Parathyroid adenoma (tissue), 2 donors: ENCODE data around the gene EN2.

Experiments used
- H2AFZ ChIP-seq: fragments of 300-600 bp; sonication (generic); one replicate; pipeline ENCODE4 v1.7.0; 2017; ENCODE audit warnings: antibody characterized with exemption, mild to moderate bottlenecking
- H3K27ac ChIP-seq: fragments of 300-600 bp; sonication (generic); one replicate; pipeline ENCODE4 v1.7.0; 2017
- H3K27me3 ChIP-seq: fragments of 300-600 bp; sonication (generic); one replicate; pipeline ENCODE4 v1.7.0; 2017; ENCODE audit warnings: low read length; ENCODE audit not compliant: control insufficient read depth, insufficient read depth
- H3K36me3 ChIP-seq: fragments of 300-600 bp; sonication (generic); one replicate; pipeline ENCODE4 v1.7.0; 2017; ENCODE audit warnings: low read length; ENCODE audit not compliant: control insufficient read depth, insufficient read depth
- H3K4me1 ChIP-seq: fragments of 300-600 bp; sonication (generic); one replicate; pipeline ENCODE4 v1.7.0; 2017; ENCODE audit warnings: control low read depth
- H3K4me2 ChIP-seq: fragments of 300-600 bp; sonication (generic); one replicate; pipeline ENCODE4 v1.7.0; 2017; ENCODE audit warnings: low read length
- H3K4me3 ChIP-seq: fragments of 300-600 bp; sonication (generic); one replicate; pipeline ENCODE4 v1.7.0; 2017; ENCODE audit warnings: low read depth, low read length
- H3K79me2 ChIP-seq: fragments of 300-600 bp; sonication (generic); one replicate; pipeline ENCODE4 v1.7.0; 2017; ENCODE audit warnings: control low read depth
- H3K9ac ChIP-seq: fragments of 300-600 bp; sonication (generic); one replicate; pipeline ENCODE4 v1.7.0; 2017; ENCODE audit warnings: mild to moderate bottlenecking
- H3K9me3 ChIP-seq: fragments of 300-600 bp; sonication (generic); one replicate; pipeline ENCODE4 v1.7.0; 2017; ENCODE audit warnings: low read length; ENCODE audit not compliant: control insufficient read depth
- TF ChIP-seq, protein P1 (sequence below): fragments of 300-600 bp; sonication (generic); IDR thresholded peaks from one replicate; pipeline ENCODE4 v1.7.0; 2017; ENCODE audit warnings: antibody characterized with exemption, mild to moderate bottlenecking
- donor health status: primary hyperparathyroidism.

EN2 gene

DNA sequence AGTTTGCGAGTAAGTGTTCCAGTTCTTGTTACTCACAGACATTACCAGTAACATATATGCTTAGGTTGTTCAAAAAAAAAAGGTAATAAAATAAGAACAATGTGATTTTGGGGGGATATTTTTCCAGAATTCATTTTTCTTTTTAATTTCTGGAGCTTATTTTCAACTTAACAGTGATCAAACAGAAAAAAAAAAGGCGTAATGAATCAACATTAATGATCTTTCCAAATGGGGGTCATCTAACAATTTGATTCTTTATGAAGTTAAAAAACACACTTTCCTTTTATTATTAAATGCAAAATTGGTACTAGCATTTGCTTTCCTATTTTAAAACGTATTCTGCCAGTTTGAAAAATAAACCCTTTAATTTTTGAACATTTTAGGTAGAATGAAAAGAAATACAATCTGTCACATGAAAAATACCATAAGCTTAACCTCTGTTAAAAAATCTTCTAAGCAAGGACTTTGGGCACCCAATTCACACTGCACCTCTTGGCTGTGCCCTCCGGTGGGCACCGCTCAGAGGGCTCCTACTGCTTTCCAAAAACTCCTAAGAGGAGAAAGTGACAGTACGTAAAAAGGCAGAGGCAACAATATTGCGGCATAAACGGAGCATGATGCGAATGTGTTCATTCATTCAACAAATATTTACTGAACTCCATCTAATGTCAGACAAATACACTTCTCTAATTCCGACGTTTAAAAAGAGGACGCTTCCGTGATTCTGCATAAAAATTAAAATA, 55.8 kb downstream of the EN2 start:
- Histone ChIP-seq H3K27me3 (peaks cover 5% of the 10 kb centered on the region), H3K27ac (no peak overlapping the region), H3K4me3 (no peak overlapping the region), H2AFZ (no peak overlapping the region), H3K79me2 (no peaks in the 10 kb centered on the region), H3K4me2 (no peak overlapping the region), H3K36me3 (no peaks in the 10 kb centered on the region), H3K9me3 (no peaks in the 10 kb centered on the region), H3K9ac (no peak overlapping the region), H3K4me1 (no peaks in the 10 kb centered on the region)
- TF ChIP-seq, protein P1, sequence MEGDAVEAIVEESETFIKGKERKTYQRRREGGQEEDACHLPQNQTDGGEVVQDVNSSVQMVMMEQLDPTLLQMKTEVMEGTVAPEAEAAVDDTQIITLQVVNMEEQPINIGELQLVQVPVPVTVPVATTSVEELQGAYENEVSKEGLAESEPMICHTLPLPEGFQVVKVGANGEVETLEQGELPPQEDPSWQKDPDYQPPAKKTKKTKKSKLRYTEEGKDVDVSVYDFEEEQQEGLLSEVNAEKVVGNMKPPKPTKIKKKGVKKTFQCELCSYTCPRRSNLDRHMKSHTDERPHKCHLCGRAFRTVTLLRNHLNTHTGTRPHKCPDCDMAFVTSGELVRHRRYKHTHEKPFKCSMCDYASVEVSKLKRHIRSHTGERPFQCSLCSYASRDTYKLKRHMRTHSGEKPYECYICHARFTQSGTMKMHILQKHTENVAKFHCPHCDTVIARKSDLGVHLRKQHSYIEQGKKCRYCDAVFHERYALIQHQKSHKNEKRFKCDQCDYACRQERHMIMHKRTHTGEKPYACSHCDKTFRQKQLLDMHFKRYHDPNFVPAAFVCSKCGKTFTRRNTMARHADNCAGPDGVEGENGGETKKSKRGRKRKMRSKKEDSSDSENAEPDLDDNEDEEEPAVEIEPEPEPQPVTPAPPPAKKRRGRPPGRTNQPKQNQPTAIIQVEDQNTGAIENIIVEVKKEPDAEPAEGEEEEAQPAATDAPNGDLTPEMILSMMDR: no peak

DNA sequence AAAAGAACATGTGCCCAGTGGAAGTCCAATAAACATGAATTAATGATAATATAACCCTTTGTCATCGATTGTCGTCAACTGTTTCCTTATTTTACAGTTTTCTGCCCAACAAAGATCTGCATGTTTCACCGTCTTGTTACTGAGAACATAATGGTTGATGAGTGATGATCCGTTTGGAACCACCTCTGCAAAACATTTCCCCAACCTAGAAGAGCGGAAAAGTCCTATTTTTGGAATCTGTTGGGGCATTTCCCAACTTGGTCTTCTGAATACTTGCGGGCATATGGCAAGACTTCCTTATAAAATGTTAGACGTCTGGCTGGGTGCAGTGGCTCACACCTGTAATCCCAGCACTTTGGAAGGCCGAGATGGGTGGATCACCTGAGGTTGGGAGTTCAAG, 56.4 kb downstream of the EN2 start:
- H3K4me2 ChIP-seq: no peak overlapping the region
- TF ChIP-seq, protein P1: no peak
- no peak overlapping the region for H3K4me3 ChIP-seq
- no peaks in the 10 kb centered on the region for H3K79me2 ChIP-seq
- no peak overlapping the region for H2AFZ ChIP-seq
- H3K36me3 ChIP-seq: no peaks in the 10 kb centered on the region
- peaks cover 2% of the 10 kb centered on the region for H3K27me3 ChIP-seq
- no peaks in the 10 kb centered on the region for H3K9me3 ChIP-seq
- H3K9ac ChIP-seq: no peak overlapping the region
- H3K4me1 ChIP-seq: no peaks in the 10 kb centered on the region
- no peak overlapping the region for H3K27ac ChIP-seq
